Activated CD4-positive, CD25-positive, alpha-beta regulatory T cell treated with anti-CD3 and anti-CD28 coated beads, Interleukin-2, amount 50 U/mL, for 24 hours (primary cell): ENCODE data around the gene NRXN3.

ENCODE experiments used
- ATAC-seq, 2 donors: fragments of 150-1000 bp; cut with Tn5 transposase; one replicate each; pipeline ENCODE4 v1.10.0; 2021; ENCODE audit warnings: mild to moderate bottlenecking in 1 of 2, moderate library complexity in 1 of 2

The NRXN3 gene

GRCh38 chr14:79037106-79037505, 866.9 kb downstream of the NRXN3 start:
- no peak for ATAC-seq

GRCh38 chr14:79037593-79037992, 867.4 kb downstream of the NRXN3 start:
- ATAC-seq, result no peak

- ATAC-seq, result no peak
These were observed 870.6 kb downstream of the NRXN3 start for GRCh38 chr14:79040790-79041189.

GRCh38 chr14:79043194-79043889, 873.2 kb downstream of the NRXN3 start:
- ATAC-seq, result no peak

GRCh38 chr14:79044894-79045624, 874.9 kb downstream of the NRXN3 start:
- no peak for ATAC-seq

- ATAC-seq, result no peak
These were observed 880.9 kb downstream of the NRXN3 start for GRCh38 chr14:79050787-79051727.

- no peak for ATAC-seq
These were observed 881.6 kb downstream of the NRXN3 start for GRCh38 chr14:79051742-79052141.

- ATAC-seq, result no peak
These were observed 886.7 kb downstream of the NRXN3 start for GRCh38 chr14:79056879-79057278.

GRCh38 chr14:79057333-79057732, 887.2 kb downstream of the NRXN3 start:
- ATAC-seq, result no peak

- no peak for ATAC-seq
These were observed 892.1 kb downstream of the NRXN3 start for GRCh38 chr14:79062226-79062625.

GRCh38 chr14:79064214-79064613, 894.0 kb downstream of the NRXN3 start:
- no peak for ATAC-seq

- no peak for ATAC-seq
These were observed 904.3 kb downstream of the NRXN3 start for GRCh38 chr14:79074510-79074909.

GRCh38 chr14:79076428-79076827, 906.3 kb downstream of the NRXN3 start:
- no peak for ATAC-seq

- ATAC-seq, result no peak
These were observed 906.9 kb downstream of the NRXN3 start for GRCh38 chr14:79077096-79077495.

GRCh38 chr14:79080040-79080439, 909.9 kb downstream of the NRXN3 start:
- no peak for ATAC-seq

GRCh38 chr14:79082883-79083282, 912.7 kb downstream of the NRXN3 start:
- ATAC-seq, result no peak

GRCh38 chr14:79083356-79083755, 913.2 kb downstream of the NRXN3 start:
- ATAC-seq, result no peak

GRCh38 chr14:79084861-79085260, 914.7 kb downstream of the NRXN3 start:
- no peak for ATAC-seq

GRCh38 chr14:79089576-79089975, 919.4 kb downstream of the NRXN3 start:
- ATAC-seq, result no peak

- no peak for ATAC-seq
These were observed 920.5 kb downstream of the NRXN3 start for GRCh38 chr14:79090641-79091180.

GRCh38 chr14:79091381-79091963, 921.3 kb downstream of the NRXN3 start:
- no peak for ATAC-seq

- ATAC-seq, result no peak
These were observed 923.4 kb downstream of the NRXN3 start for GRCh38 chr14:79093531-79093930.

GRCh38 chr14:79094951-79095350, 924.8 kb downstream of the NRXN3 start:
- no peak for ATAC-seq
